Measurements from ENCODE around the gene STXBP6.
"Not testable (repeated sequence)": the region's sequence is repeated elsewhere in the genome, so short reads cannot be mapped to it uniquely, and the experiment has no call there.

The STXBP6 gene

GRCh38 chr14:24958271-24958670, 91.7 kb downstream of the STXBP6 start:
- no peak for DNase-seq (ENCODE audit: low read depth in 2 of 2, low spot score in 1 of 2)

GRCh38 chr14:24957814-24958213, 92.1 kb downstream of the STXBP6 start:
- no peak for DNase-seq (ENCODE audit: low read depth in 2 of 2, low spot score in 1 of 2)

GRCh38 chr14:24956104-24956503, 93.8 kb downstream of the STXBP6 start:
- DNase-seq (ENCODE audit: low read depth in 2 of 2, low spot score in 1 of 2): no peak

GRCh38 chr14:24954700-24955037, 95.3 kb downstream of the STXBP6 start:
- no peak for DNase-seq (ENCODE audit: low read depth in 2 of 2, low spot score in 1 of 2)

- DNase-seq (ENCODE audit: low read depth in 2 of 2, low spot score in 1 of 2): no peak
These were observed 95.8 kb downstream of the STXBP6 start for GRCh38 chr14:24954037-24954699.

- DNase-seq (ENCODE audit: low read depth in 2 of 2, low spot score in 1 of 2): no peak
These were observed 96.9 kb downstream of the STXBP6 start for GRCh38 chr14:24952851-24953666.

GRCh38 chr14:24948261-24948847, 101.6 kb downstream of the STXBP6 start:
- DNase-seq (ENCODE audit: low read depth in 2 of 2, low spot score in 1 of 2): no peak

- no peak for DNase-seq (ENCODE audit: low read depth in 2 of 2, low spot score in 1 of 2)
These were observed 102.8 kb downstream of the STXBP6 start for GRCh38 chr14:24947131-24947530.

- no peak for DNase-seq (ENCODE audit: low read depth in 2 of 2, low spot score in 1 of 2)
These were observed 105.1 kb downstream of the STXBP6 start for GRCh38 chr14:24944800-24945199.

GRCh38 chr14:24943024-24943423, 106.9 kb downstream of the STXBP6 start:
- no peak for DNase-seq (ENCODE audit: low read depth in 2 of 2, low spot score in 1 of 2)

GRCh38 chr14:24941719-24942118, 108.2 kb downstream of the STXBP6 start:
- no peak for DNase-seq (ENCODE audit: low read depth in 2 of 2, low spot score in 1 of 2)

GRCh38 chr14:24940213-24940783, 109.6 kb downstream of the STXBP6 start:
- no peak for DNase-seq (ENCODE audit: low read depth in 2 of 2, low spot score in 1 of 2)

- DNase-seq (ENCODE audit: low read depth in 2 of 2, low spot score in 1 of 2): no peak
These were observed 111.4 kb downstream of the STXBP6 start for GRCh38 chr14:24938593-24938992.

- no peak for DNase-seq (ENCODE audit: low read depth in 2 of 2, low spot score in 1 of 2)
These were observed 112.6 kb downstream of the STXBP6 start for GRCh38 chr14:24937300-24937699.

- not testable (repeated sequence) for DNase-seq (ENCODE audit: low read depth in 2 of 2, low spot score in 1 of 2)
These were observed 113.2 kb downstream of the STXBP6 start for GRCh38 chr14:24936773-24937172.

- no peak for DNase-seq (ENCODE audit: low read depth in 2 of 2, low spot score in 1 of 2)
These were observed 114.2 kb downstream of the STXBP6 start for GRCh38 chr14:24935796-24936195.

GRCh38 chr14:24928386-24928900, 121.5 kb downstream of the STXBP6 start:
- no peak for DNase-seq (ENCODE audit: low read depth in 2 of 2, low spot score in 1 of 2)

- DNase-seq (ENCODE audit: low read depth in 2 of 2, low spot score in 1 of 2): no peak
These were observed 122.1 kb downstream of the STXBP6 start for GRCh38 chr14:24927809-24928208.

- DNase-seq (ENCODE audit: low read depth in 2 of 2, low spot score in 1 of 2): no peak
These were observed 124.1 kb downstream of the STXBP6 start for GRCh38 chr14:24925771-24926374.

GRCh38 chr14:24924544-24924943, 125.4 kb downstream of the STXBP6 start:
- DNase-seq (ENCODE audit: low read depth in 2 of 2, low spot score in 1 of 2): no peak

GRCh38 chr14:24921903-24922302, 128.0 kb downstream of the STXBP6 start:
- DNase-seq (ENCODE audit: low read depth in 2 of 2, low spot score in 1 of 2): no peak
